HepG2 (cell line): ENCODE results near the gene RBM23. TPM values are rescaled to one million over a fixed set of nuclear protein-coding genes. Genes with fewer than 3 reads are reported as not detected.

ENCODE experiments used
- BCLAF1 ChIP-seq: fragments of 450-650 bp; IDR thresholded peaks from 2 replicates; pipeline ENCODE4 v1.6.1; 2017; ENCODE audit warnings: mild to moderate bottlenecking
- GTF2F1 ChIP-seq: fragments of 150-350 bp; IDR thresholded peaks from 2 replicates; pipeline ENCODE4 v1.6.1; 2014; ENCODE audit warnings: low read length
- KDM3A ChIP-seq: IDR thresholded peaks from 2 replicates; pipeline ENCODE4 v1.6.1; 2018; ENCODE audit warnings: low read depth, missing compliant biosample characterization
- MTA3 ChIP-seq: sonication (generic); formaldehyde crosslinking; IDR thresholded peaks from 2 replicates; pipeline ENCODE4 v1.4.0; 2020; ENCODE audit warnings: missing genetic modification reagents
- NCOA5 ChIP-seq: sonication (generic); formaldehyde crosslinking; IDR thresholded peaks from 2 replicates; pipeline ENCODE4 v1.4.0; 2020; ENCODE audit warnings: missing genetic modification reagents
- NFYC ChIP-seq: IDR thresholded peaks from 2 replicates; pipeline ENCODE4 v1.6.1; 2016; ENCODE audit warnings: missing genetic modification reagents, missing compliant biosample characterization
- PLRG1 ChIP-seq: fragments of 450-650 bp; conservative IDR thresholded peaks from 2 replicates; pipeline ENCODE4 v1.6.1; 2016
- SCMH1 ChIP-seq: sonication (generic); formaldehyde crosslinking; IDR thresholded peaks from 2 replicates; pipeline ENCODE4 v1.9.0; 2021; ENCODE audit warnings: missing genetic modification reagents, mild to moderate bottlenecking, borderline replicate concordance
- SIN3B ChIP-seq: fragments of 150-350 bp; IDR thresholded peaks from 2 replicates; pipeline ENCODE4 v1.6.1; 2014; ENCODE audit warnings: low read length
- ZBTB20 ChIP-seq: sonication (generic); formaldehyde crosslinking; IDR thresholded peaks from 2 replicates; pipeline ENCODE4 v1.8.1; 2023; ENCODE audit warnings: missing genetic modification reagents, low read depth, mild to moderate bottlenecking, borderline replicate concordance
- ZEB1 ChIP-seq: IDR thresholded peaks from 2 replicates; pipeline ENCODE4 v1.6.1; 2012; ENCODE audit warnings: mild to moderate bottlenecking, low read depth, inconsistent platforms; ENCODE audit not compliant: insufficient replicate concordance
- ZNF317 ChIP-seq: sonication (generic); formaldehyde crosslinking; IDR thresholded peaks from 2 replicates; pipeline ENCODE4 v1.5.0; 2020; ENCODE audit warnings: mild to moderate bottlenecking, missing genetic modification reagents
- ZNF337 ChIP-seq: sonication (generic); formaldehyde crosslinking; IDR thresholded peaks from 2 replicates; pipeline ENCODE4 v1.5.1; 2020; ENCODE audit warnings: missing genetic modification reagents, low read depth, mild to moderate bottlenecking, borderline replicate concordance
- ZNF441 ChIP-seq: sonication (generic); formaldehyde crosslinking; IDR thresholded peaks from 2 replicates; pipeline ENCODE4 v1.7.0; 2021; ENCODE audit warnings: missing genetic modification reagents, borderline replicate concordance
- ZNF605 ChIP-seq: sonication (generic); formaldehyde crosslinking; IDR thresholded peaks from 2 replicates; pipeline ENCODE4 v1.8.0; 2022; ENCODE audit warnings: mild to moderate bottlenecking, missing genetic modification reagents
- ZNF724P ChIP-seq: sonication (generic); formaldehyde crosslinking; IDR thresholded peaks from 2 replicates; pipeline ENCODE4 v1.8.0; 2022; ENCODE audit warnings: missing genetic modification reagents, borderline replicate concordance
- ZSCAN25 ChIP-seq: sonication (generic); formaldehyde crosslinking; IDR thresholded peaks from 2 replicates; pipeline ENCODE4 v1.8.0; 2022; ENCODE audit warnings: mild to moderate bottlenecking, missing genetic modification reagents
- polyA plus RNA-seq, 8 experiments: library from polyadenylated mRNA; depleted of rRNA in 3 of 8; stranded (reverse) in 7 of 8; unstranded in 1 of 8; fragments of >200 nt; fragmentation: Illumina TruSeq in 4 of 8; extraction: Trizol in 4 of 8; gene quantifications; 2 replicates each; pipeline versions ENCODE4 v1.2.1 to v1.2.3, GENCODE V29; 2011 to 2016; ENCODE audit warnings: low read depth in 4 of 8, missing spikeins in 1 of 8, mixed read lengths in 1 of 8; ENCODE audit not compliant: insufficient read depth in 1 of 8
- total RNA-seq, 5 experiments: library from RNA; depleted of rRNA; stranded (reverse); fragments of >200 nt; fragmentation: Illumina TruSeq; extraction: Trizol; gene quantifications; 2 replicates each; pipeline ENCODE4 v1.2.3, GENCODE V29; 2016; ENCODE audit warnings: low read depth in 1 of 5
- TF ChIP-seq, protein P1 (sequence below): sonication (generic); formaldehyde crosslinking; IDR thresholded peaks from 2 replicates; pipeline ENCODE4 v1.5.1; 2020; ENCODE audit warnings: missing genetic modification reagents, mild to moderate bottlenecking, borderline replicate concordance
- TF ChIP-seq, protein P2 (sequence below): sonication (generic); formaldehyde crosslinking; IDR thresholded peaks from 2 replicates; pipeline ENCODE4 v1.4.0; 2020; ENCODE audit warnings: mild to moderate bottlenecking, missing genetic modification reagents
- TF ChIP-seq, protein P3 (sequence below): sonication (generic); formaldehyde crosslinking; IDR thresholded peaks from 2 replicates; pipeline ENCODE4 v1.8.0; 2022; ENCODE audit warnings: mild to moderate bottlenecking, missing genetic modification reagents, moderate library complexity

The RBM23 gene
- total and polyA plus RNA-seq, 2 of the 13 experiments (the other 11 are each of a cell fraction or from before 2014, with no cell fraction given), result 1.5 to 2.1 TPM

GRCh38 chr14:22871224-22872032, 47.5 kb downstream of the RBM23 start, which contains the start of gene LRP10 (continued):
- TF ChIP-seq, protein P1, sequence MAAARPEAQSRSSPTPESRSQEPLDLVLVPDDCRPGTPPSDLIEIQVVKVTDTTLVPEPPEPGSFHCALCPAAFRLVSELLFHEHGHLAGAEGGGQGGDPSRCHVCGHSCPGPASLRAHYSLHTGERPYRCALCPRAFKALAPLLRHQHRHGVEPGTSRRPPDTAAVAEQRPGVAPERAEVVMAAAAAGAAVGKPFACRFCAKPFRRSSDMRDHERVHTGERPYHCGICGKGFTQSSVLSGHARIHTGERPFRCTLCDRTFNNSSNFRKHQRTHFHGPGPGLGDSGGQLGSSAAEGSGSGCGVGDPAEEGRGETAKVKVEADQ (CRISPR knock-in tag), result peak; percentile 84; the same call in 1 of the 2 replicates
- TF ChIP-seq, protein P2, sequence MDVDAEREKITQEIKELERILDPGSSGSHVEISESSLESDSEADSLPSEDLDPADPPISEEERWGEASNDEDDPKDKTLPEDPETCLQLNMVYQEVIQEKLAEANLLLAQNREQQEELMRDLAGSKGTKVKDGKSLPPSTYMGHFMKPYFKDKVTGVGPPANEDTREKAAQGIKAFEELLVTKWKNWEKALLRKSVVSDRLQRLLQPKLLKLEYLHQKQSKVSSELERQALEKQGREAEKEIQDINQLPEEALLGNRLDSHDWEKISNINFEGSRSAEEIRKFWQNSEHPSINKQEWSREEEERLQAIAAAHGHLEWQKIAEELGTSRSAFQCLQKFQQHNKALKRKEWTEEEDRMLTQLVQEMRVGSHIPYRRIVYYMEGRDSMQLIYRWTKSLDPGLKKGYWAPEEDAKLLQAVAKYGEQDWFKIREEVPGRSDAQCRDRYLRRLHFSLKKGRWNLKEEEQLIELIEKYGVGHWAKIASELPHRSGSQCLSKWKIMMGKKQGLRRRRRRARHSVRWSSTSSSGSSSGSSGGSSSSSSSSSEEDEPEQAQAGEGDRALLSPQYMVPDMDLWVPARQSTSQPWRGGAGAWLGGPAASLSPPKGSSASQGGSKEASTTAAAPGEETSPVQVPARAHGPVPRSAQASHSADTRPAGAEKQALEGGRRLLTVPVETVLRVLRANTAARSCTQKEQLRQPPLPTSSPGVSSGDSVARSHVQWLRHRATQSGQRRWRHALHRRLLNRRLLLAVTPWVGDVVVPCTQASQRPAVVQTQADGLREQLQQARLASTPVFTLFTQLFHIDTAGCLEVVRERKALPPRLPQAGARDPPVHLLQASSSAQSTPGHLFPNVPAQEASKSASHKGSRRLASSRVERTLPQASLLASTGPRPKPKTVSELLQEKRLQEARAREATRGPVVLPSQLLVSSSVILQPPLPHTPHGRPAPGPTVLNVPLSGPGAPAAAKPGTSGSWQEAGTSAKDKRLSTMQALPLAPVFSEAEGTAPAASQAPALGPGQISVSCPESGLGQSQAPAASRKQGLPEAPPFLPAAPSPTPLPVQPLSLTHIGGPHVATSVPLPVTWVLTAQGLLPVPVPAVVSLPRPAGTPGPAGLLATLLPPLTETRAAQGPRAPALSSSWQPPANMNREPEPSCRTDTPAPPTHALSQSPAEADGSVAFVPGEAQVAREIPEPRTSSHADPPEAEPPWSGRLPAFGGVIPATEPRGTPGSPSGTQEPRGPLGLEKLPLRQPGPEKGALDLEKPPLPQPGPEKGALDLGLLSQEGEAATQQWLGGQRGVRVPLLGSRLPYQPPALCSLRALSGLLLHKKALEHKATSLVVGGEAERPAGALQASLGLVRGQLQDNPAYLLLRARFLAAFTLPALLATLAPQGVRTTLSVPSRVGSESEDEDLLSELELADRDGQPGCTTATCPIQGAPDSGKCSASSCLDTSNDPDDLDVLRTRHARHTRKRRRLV, result peak; percentile 98
- TF ChIP-seq ZNF724P (CRISPR knock-in tag) (peak; percentile 91), PLRG1 (no peak), ZEB1 (peak; percentile 55), KDM3A (CRISPR knock-in tag) (peak; percentile 96), ZNF605 (CRISPR knock-in tag) (peak; percentile 94), MTA3 (CRISPR knock-in tag) (peak; percentile 81; the same call in 1 of the 2 replicates), BCLAF1 (no peak), ZNF441 (CRISPR knock-in tag) (peak; percentile 63), ZBTB20 (CRISPR knock-in tag) (no peak; the same call in 1 of the 2 replicates), NFYC (CRISPR knock-in tag) (0 out of 2 replicates have a peak, but pooled peaks have one; percentile 38), SCMH1 (CRISPR knock-in tag) (no peak), SIN3B (no peak), NCOA5 (CRISPR knock-in tag) (no peak), ZNF337 (CRISPR knock-in tag) (peak; percentile 90; the same call in 1 of the 2 replicates), ZSCAN25 (CRISPR knock-in tag) (peak; percentile 88), ZNF317 (CRISPR knock-in tag) (peak; percentile 88; the same call in 1 of the 2 replicates), GTF2F1 (no peak)
- TF ChIP-seq, protein P3, sequence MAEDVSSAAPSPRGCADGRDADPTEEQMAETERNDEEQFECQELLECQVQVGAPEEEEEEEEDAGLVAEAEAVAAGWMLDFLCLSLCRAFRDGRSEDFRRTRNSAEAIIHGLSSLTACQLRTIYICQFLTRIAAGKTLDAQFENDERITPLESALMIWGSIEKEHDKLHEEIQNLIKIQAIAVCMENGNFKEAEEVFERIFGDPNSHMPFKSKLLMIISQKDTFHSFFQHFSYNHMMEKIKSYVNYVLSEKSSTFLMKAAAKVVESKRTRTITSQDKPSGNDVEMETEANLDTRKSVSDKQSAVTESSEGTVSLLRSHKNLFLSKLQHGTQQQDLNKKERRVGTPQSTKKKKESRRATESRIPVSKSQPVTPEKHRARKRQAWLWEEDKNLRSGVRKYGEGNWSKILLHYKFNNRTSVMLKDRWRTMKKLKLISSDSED, result no peak
